ENCODE results near the gene CARM1. TPM values are rescaled to one million over a fixed set of nuclear protein-coding genes. Genes with fewer than 3 reads are reported as not detected.

The CARM1 gene
- total and polyA plus RNA-seq, 2 experiments from 2014 or later, result 43.3 to 118 TPM

GRCh38 chr19:10854350-10855089 is 16.8 kb upstream of the CARM1 start:
- Histone ChIP-seq H2AFZ (no peak overlapping the region), H4K20me1 (replicated peaks; ENCODE audit: insufficient read depth) (no peaks in the 10 kb centered on the region), H3F3A (replicated peaks; ENCODE audit: low read depth) (no peaks in the 10 kb centered on the region), H3K4me2 (no peak overlapping the region), H3K4me3 (no peak overlapping the region), H3K36me3 (ENCODE audit: insufficient read depth) (no peaks in the 10 kb centered on the region), H3K79me2 (replicated peaks; ENCODE audit: insufficient read depth) (no peaks in the 10 kb centered on the region), H3K27ac (ENCODE audit: low read depth) (no peak overlapping the region), H3K4me1 (ENCODE audit: insufficient read depth) (no peaks in the 10 kb centered on the region), H3K27me3 (ENCODE audit: insufficient read depth) (no peaks in the 10 kb centered on the region), H3K9me2 (ENCODE audit: insufficient read depth) (no peaks in the 10 kb centered on the region; the same call in 1 of the 2 replicates)
- H3K4me3 Mint-ChIP-seq, result no peak overlapping the region
- H3K27ac Mint-ChIP-seq, result no peak overlapping the region
- H3K4me1 Mint-ChIP-seq, result no peaks in the 10 kb centered on the region
- no peaks in the 10 kb centered on the region; the same call in 2 of the 3 replicates for H3K36me3 Mint-ChIP-seq (ENCODE audit: low read depth)
- no peaks in the 10 kb centered on the region; the same call in 2 of the 3 replicates for H3K9me3 Mint-ChIP-seq
- TF ChIP-seq, protein P1, sequence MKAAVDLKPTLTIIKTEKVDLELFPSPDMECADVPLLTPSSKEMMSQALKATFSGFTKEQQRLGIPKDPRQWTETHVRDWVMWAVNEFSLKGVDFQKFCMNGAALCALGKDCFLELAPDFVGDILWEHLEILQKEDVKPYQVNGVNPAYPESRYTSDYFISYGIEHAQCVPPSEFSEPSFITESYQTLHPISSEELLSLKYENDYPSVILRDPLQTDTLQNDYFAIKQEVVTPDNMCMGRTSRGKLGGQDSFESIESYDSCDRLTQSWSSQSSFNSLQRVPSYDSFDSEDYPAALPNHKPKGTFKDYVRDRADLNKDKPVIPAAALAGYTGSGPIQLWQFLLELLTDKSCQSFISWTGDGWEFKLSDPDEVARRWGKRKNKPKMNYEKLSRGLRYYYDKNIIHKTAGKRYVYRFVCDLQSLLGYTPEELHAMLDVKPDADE (IDR thresholded peaks at IDR 0.05), result no peak
- no peak for TF ChIP-seq EZH2phosphoT487 (IDR thresholded peaks at IDR 0.05; ENCODE audit: unreplicated experiment)
- TF ChIP-seq EZH2 (IDR thresholded peaks at IDR 0.05; ENCODE audit: low read depth, unreplicated experiment), result no peak
- TF ChIP-seq, protein P2, sequence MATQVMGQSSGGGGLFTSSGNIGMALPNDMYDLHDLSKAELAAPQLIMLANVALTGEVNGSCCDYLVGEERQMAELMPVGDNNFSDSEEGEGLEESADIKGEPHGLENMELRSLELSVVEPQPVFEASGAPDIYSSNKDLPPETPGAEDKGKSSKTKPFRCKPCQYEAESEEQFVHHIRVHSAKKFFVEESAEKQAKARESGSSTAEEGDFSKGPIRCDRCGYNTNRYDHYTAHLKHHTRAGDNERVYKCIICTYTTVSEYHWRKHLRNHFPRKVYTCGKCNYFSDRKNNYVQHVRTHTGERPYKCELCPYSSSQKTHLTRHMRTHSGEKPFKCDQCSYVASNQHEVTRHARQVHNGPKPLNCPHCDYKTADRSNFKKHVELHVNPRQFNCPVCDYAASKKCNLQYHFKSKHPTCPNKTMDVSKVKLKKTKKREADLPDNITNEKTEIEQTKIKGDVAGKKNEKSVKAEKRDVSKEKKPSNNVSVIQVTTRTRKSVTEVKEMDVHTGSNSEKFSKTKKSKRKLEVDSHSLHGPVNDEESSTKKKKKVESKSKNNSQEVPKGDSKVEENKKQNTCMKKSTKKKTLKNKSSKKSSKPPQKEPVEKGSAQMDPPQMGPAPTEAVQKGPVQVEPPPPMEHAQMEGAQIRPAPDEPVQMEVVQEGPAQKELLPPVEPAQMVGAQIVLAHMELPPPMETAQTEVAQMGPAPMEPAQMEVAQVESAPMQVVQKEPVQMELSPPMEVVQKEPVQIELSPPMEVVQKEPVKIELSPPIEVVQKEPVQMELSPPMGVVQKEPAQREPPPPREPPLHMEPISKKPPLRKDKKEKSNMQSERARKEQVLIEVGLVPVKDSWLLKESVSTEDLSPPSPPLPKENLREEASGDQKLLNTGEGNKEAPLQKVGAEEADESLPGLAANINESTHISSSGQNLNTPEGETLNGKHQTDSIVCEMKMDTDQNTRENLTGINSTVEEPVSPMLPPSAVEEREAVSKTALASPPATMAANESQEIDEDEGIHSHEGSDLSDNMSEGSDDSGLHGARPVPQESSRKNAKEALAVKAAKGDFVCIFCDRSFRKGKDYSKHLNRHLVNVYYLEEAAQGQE (IDR thresholded peaks at IDR 0.05; ENCODE audit: unreplicated experiment), result no peak
- peaks cover 8% of the 10 kb centered on the region for H3K27me3 Mint-ChIP-seq (ENCODE audit: insufficient read depth, low read depth, poor library complexity)
- DNase-seq (ENCODE audit: low spot score) (no peak), ATAC-seq (no peak)

DNA sequence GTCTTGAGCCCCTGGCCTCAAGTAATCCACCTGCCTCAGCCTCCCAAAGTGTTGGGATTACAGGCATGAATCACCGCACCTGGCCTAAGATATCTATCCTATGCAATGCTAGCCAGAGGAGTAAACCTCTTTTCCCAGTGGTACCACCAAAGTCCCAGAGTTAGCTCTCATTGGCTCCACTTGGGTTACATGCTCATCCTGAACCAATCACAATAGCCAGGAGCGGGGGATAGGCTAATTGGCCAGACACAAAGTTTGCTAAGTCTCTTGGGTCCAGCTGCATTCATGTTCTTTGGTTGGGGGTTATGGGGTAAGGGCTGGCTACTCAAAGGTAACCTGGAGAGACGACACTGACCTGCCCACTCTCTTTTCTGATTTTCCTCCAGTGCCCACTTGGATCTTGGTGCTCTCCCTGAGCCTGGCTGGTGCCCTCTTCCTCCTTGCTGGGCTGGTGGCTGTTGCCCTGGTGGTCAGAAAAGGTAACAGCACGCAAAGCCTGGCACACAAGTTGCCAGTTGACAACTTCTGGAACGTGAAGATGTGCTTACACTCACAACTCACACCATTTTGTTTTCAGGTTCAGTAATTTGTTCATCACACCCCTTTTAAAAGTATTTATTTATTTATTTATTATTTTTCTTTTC is 15.4 kb upstream of the CARM1 start:
- no peaks in the 10 kb centered on the region; the same call in 2 of the 3 replicates for H3K9me3 Mint-ChIP-seq
- H3K27me3 Mint-ChIP-seq (ENCODE audit: insufficient read depth, low read depth, poor library complexity), result peaks cover 9% of the 10 kb centered on the region
- no peaks in the 10 kb centered on the region for H3K4me1 ChIP-seq (ENCODE audit: insufficient read depth)
- TF ChIP-seq STAT1 (IDR thresholded peaks at IDR 0.05; ENCODE audit: unreplicated experiment), result no peak
- TF ChIP-seq, protein P3, sequence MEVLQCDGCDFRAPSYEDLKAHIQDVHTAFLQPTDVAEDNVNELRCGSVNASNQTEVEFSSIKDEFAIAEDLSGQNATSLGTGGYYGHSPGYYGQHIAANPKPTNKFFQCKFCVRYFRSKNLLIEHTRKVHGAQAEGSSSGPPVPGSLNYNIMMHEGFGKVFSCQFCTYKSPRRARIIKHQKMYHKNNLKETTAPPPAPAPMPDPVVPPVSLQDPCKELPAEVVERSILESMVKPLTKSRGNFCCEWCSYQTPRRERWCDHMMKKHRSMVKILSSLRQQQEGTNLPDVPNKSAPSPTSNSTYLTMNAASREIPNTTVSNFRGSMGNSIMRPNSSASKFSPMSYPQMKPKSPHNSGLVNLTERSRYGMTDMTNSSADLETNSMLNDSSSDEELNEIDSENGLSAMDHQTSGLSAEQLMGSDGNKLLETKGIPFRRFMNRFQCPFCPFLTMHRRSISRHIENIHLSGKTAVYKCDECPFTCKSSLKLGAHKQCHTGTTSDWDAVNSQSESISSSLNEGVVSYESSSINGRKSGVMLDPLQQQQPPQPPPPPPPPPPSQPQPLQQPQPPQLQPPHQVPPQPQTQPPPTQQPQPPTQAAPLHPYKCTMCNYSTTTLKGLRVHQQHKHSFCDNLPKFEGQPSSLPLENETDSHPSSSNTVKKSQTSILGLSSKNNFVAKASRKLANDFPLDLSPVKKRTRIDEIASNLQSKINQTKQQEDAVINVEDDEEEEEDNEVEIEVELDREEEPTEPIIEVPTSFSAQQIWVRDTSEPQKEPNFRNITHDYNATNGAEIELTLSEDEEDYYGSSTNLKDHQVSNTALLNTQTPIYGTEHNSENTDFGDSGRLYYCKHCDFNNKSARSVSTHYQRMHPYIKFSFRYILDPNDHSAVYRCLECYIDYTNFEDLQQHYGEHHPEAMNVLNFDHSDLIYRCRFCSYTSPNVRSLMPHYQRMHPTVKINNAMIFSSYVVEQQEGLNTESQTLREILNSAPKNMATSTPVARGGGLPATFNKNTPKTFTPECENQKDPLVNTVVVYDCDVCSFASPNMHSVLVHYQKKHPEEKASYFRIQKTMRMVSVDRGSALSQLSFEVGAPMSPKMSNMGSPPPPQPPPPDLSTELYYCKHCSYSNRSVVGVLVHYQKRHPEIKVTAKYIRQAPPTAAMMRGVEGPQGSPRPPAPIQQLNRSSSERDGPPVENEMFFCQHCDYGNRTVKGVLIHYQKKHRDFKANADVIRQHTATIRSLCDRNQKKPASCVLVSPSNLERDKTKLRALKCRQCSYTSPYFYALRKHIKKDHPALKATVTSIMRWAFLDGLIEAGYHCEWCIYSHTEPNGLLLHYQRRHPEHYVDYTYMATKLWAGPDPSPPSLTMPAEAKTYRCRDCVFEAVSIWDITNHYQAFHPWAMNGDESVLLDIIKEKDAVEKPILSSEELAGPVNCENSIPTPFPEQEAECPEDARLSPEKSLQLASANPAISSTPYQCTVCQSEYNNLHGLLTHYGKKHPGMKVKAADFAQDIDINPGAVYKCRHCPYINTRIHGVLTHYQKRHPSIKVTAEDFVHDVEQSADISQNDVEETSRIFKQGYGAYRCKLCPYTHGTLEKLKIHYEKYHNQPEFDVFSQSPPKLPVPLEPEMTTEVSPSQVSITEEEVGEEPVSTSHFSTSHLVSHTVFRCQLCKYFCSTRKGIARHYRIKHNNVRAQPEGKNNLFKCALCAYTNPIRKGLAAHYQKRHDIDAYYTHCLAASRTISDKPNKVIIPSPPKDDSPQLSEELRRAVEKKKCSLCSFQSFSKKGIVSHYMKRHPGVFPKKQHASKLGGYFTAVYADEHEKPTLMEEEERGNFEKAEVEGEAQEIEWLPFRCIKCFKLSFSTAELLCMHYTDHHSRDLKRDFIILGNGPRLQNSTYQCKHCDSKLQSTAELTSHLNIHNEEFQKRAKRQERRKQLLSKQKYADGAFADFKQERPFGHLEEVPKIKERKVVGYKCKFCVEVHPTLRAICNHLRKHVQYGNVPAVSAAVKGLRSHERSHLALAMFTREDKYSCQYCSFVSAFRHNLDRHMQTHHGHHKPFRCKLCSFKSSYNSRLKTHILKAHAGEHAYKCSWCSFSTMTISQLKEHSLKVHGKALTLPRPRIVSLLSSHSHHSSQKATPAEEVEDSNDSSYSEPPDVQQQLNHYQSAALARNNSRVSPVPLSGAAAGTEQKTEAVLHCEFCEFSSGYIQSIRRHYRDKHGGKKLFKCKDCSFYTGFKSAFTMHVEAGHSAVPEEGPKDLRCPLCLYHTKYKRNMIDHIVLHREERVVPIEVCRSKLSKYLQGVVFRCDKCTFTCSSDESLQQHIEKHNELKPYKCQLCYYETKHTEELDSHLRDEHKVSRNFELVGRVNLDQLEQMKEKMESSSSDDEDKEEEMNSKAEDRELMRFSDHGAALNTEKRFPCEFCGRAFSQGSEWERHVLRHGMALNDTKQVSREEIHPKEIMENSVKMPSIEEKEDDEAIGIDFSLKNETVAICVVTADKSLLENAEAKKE (CRISPR knock-in tag; IDR thresholded peaks at IDR 0.05), result no peak

More for the DNA sequence above, 15.4 kb upstream of the CARM1 start:
- no peak overlapping the region; the same call in 2 of the 3 replicates for H3K4me3 Mint-ChIP-seq
- Histone ChIP-seq H3K27me3 (ENCODE audit: insufficient read depth) (no peaks in the 10 kb centered on the region), H3F3A (replicated peaks; ENCODE audit: low read depth) (no peaks in the 10 kb centered on the region), H3K36me3 (ENCODE audit: insufficient read depth) (no peaks in the 10 kb centered on the region), H3K4me2 (no peak overlapping the region), H3K4me3 (no peak overlapping the region), H3K79me2 (replicated peaks; ENCODE audit: insufficient read depth) (no peaks in the 10 kb centered on the region), H4K20me1 (replicated peaks; ENCODE audit: insufficient read depth) (no peaks in the 10 kb centered on the region), H3K9me2 (ENCODE audit: insufficient read depth) (no peaks in the 10 kb centered on the region), H3K27ac (ENCODE audit: low read depth) (no peak overlapping the region), H2AFZ (no peak overlapping the region; the same call in 1 of the 2 replicates)
- DNase-seq (ENCODE audit: low spot score) (peak; percentile 77), ATAC-seq (peak; percentile 77)
- no peaks in the 10 kb centered on the region; the same call in 2 of the 3 replicates for H3K36me3 Mint-ChIP-seq (ENCODE audit: low read depth)
- H3K27ac Mint-ChIP-seq, result no peak overlapping the region
- H3K4me1 Mint-ChIP-seq, result no peaks in the 10 kb centered on the region
